ENCODE data around the gene C12orf50.

DNA sequence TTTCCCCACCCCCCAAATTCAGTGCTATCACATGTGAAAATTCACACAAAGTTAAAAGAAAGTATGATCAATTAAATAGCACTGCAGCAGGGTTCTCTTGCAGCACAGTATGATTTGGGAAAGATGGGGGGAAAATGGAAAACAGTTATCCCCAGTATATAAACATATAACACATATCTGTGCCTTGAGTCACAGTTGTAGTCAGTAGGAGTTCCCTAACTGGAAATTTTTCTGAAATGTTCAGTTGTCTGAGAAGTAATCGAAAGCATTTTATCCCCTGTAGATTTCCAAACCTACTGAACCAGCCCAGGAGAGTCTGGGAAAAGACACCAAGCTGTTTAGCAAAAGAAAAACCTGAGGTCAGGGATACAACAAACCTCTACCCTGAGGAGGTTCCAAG lies 47.0 kb downstream of the C12orf50 start:
- TF ChIP-seq, protein P1, sequence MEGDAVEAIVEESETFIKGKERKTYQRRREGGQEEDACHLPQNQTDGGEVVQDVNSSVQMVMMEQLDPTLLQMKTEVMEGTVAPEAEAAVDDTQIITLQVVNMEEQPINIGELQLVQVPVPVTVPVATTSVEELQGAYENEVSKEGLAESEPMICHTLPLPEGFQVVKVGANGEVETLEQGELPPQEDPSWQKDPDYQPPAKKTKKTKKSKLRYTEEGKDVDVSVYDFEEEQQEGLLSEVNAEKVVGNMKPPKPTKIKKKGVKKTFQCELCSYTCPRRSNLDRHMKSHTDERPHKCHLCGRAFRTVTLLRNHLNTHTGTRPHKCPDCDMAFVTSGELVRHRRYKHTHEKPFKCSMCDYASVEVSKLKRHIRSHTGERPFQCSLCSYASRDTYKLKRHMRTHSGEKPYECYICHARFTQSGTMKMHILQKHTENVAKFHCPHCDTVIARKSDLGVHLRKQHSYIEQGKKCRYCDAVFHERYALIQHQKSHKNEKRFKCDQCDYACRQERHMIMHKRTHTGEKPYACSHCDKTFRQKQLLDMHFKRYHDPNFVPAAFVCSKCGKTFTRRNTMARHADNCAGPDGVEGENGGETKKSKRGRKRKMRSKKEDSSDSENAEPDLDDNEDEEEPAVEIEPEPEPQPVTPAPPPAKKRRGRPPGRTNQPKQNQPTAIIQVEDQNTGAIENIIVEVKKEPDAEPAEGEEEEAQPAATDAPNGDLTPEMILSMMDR (IDR thresholded peaks at IDR 0.05), result no peak
- no peak for TF ChIP-seq POLR2AphosphoS5 (IDR thresholded peaks at IDR 0.05)

All from esophagus muscularis mucosa (tissue), 3 donors.